ENCODE results near the gene IGSF9. TPM values are rescaled to one million over a fixed set of nuclear protein-coding genes. Genes with fewer than 3 reads are reported as not detected.

The IGSF9 gene
- total and polyA plus RNA-seq, 2 of the 13 experiments (the other 11 are each of a cell fraction or from before 2014, with no cell fraction given) = 0.03 TPM; not detected in 1

DNA sequence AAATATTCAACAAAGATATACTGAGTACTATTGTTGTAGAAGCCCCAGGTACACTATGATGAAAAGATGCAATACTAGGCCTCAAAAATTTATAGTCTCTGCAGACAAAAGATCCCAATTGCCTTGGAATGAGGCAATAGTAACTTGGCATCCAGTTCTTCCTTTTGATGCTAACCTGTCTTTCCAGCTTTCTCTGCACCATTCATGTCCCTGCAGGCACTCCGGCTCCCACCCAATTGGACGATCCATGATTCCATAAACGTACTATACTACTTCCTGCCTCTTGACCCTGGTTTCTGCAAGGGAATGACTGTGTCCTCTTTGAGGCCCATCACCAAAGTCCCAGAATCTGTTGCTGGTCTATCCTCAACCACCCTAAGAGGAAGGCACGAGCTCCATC, 12.1 kb downstream of the IGSF9 start:
- TF ChIP-seq, protein P1, sequence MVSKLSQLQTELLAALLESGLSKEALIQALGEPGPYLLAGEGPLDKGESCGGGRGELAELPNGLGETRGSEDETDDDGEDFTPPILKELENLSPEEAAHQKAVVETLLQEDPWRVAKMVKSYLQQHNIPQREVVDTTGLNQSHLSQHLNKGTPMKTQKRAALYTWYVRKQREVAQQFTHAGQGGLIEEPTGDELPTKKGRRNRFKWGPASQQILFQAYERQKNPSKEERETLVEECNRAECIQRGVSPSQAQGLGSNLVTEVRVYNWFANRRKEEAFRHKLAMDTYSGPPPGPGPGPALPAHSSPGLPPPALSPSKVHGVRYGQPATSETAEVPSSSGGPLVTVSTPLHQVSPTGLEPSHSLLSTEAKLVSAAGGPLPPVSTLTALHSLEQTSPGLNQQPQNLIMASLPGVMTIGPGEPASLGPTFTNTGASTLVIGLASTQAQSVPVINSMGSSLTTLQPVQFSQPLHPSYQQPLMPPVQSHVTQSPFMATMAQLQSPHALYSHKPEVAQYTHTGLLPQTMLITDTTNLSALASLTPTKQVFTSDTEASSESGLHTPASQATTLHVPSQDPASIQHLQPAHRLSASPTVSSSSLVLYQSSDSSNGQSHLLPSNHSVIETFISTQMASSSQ (IDR thresholded peaks at IDR 0.05; ENCODE audit: low read depth) = no peak
- TF ChIP-seq, protein P1 (CRISPR knock-in tag; IDR thresholded peaks at IDR 0.05; ENCODE audit: borderline replicate concordance) = no peak
- no peak for TF ChIP-seq GPN1 (CRISPR knock-in tag; IDR thresholded peaks at IDR 0.05; ENCODE audit: borderline replicate concordance)
- TF ChIP-seq, protein P2, sequence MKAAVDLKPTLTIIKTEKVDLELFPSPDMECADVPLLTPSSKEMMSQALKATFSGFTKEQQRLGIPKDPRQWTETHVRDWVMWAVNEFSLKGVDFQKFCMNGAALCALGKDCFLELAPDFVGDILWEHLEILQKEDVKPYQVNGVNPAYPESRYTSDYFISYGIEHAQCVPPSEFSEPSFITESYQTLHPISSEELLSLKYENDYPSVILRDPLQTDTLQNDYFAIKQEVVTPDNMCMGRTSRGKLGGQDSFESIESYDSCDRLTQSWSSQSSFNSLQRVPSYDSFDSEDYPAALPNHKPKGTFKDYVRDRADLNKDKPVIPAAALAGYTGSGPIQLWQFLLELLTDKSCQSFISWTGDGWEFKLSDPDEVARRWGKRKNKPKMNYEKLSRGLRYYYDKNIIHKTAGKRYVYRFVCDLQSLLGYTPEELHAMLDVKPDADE (CRISPR knock-in tag; IDR thresholded peaks at IDR 0.05) = no peak
- Histone ChIP-seq H3K4me3 (replicated peaks in 1 of 3; ENCODE audit: insufficient read depth in 1 of 3, low read depth in 2 of 3, low read length in 3 of 3) (no peak overlapping the region), H3K27ac (ENCODE audit: extremely low read length, insufficient read depth, low read length) (no peak overlapping the region), H3K27me3 (ENCODE audit: control insufficient read depth in 1 of 2, insufficient read depth in 2 of 2, low read length in 2 of 2) (peaks cover 5 to 36% of the 10 kb centered on the region in 2 experiments; a peak in 4 of 5 replicates), H3K4me1 (ENCODE audit: insufficient read depth, low read length) (peaks cover 5% of the 10 kb centered on the region), H2AFZ (ENCODE audit: low read length) (no peak overlapping the region), H3K9ac (ENCODE audit: insufficient read depth, low read depth, low read length) (no peak overlapping the region), H3K4me2 (ENCODE audit: low read depth, low read length) (no peak overlapping the region), H3K9me3 (ENCODE audit: low read length) (no peaks in the 10 kb centered on the region), H4K20me1 (ENCODE audit: insufficient read depth, low read length) (no peaks in the 10 kb centered on the region), H3K36me3 (replicated peaks in 1 of 2; ENCODE audit: control insufficient read depth in 1 of 2, insufficient read depth in 2 of 2, low read length in 2 of 2) (no peaks in the 10 kb centered on the region), H3K79me2 (ENCODE audit: insufficient read depth, low read length) (no peaks in the 10 kb centered on the region)
- no TSS peak for BruUV-seq (replicated peaks)
- ATAC-seq (no peak), DNase-seq (ENCODE audit: low spot score) (no peak), FAIRE-seq (no peak)
- intact Hi-C loops (cut with micrococcal nuclease; ENCODE audit: unreplicated experiment) = no loop called here
- POLR2A ChIA-PET = no interaction called here
- in situ Hi-C loops (cut with HindIII; ENCODE audit: extremely low pct_ligation_motif_present, low pct_unique_long_range_greater_than_20kb) = no loop called here
- CTCF ChIA-PET (ENCODE audit: low intra/inter-chr PET ratio, low total read pairs) = no interaction called here
- 33% methylated on average over 4 of the region's 4 CpGs for WGBS (ENCODE audit: low lambda C conversion rate)
